KMS-11 (cell line): Measurements from ENCODE around the gene ECE1.

Experiments
- H2AFZ ChIP-seq: fragments of 200-600 bp; sonication (generic); 2 replicates; pipeline ENCODE4 v1.6.1; 2016; ENCODE audit warnings: antibody characterized with exemption, mixed run types, low read depth
- H3K27ac ChIP-seq: fragments of 200-600 bp; sonication (generic); 2 replicates; pipeline ENCODE4 v1.6.1; 2016; ENCODE audit warnings: mild to moderate bottlenecking, mixed run types
- H3K27me3 ChIP-seq: fragments of 200-600 bp; sonication (generic); 2 replicates; pipeline ENCODE4 v1.6.1; 2017; ENCODE audit warnings: mild to moderate bottlenecking, low read depth, mixed run types, moderate library complexity; ENCODE audit not compliant: insufficient read depth
- H3K36me3 ChIP-seq: fragments of 200-600 bp; sonication (generic); 2 replicates; pipeline ENCODE4 v1.6.1; 2017; ENCODE audit warnings: mild to moderate bottlenecking, mixed run types; ENCODE audit not compliant: insufficient read depth
- H3K4me1 ChIP-seq: fragments of 200-600 bp; sonication (generic); 2 replicates; pipeline ENCODE4 v1.6.1; 2016; ENCODE audit warnings: mild to moderate bottlenecking, low read depth, mixed run types; ENCODE audit not compliant: poor library complexity, severe bottlenecking
- H3K4me2 ChIP-seq: fragments of 200-600 bp; sonication (generic); 2 replicates; pipeline ENCODE4 v1.7.0; 2016; ENCODE audit warnings: mild to moderate bottlenecking, mixed run types
- H3K4me3 ChIP-seq: fragments of 200-600 bp; sonication (generic); IDR thresholded peaks from 2 replicates; pipeline ENCODE4 v1.6.1; 2017; ENCODE audit warnings: low read depth, low read length, mixed read lengths; ENCODE audit not compliant: insufficient read depth
- H3K79me2 ChIP-seq: fragments of 200-600 bp; sonication (generic); 2 replicates; pipeline ENCODE4 v1.6.1; 2016; ENCODE audit warnings: low read depth, mixed run types; ENCODE audit not compliant: insufficient read depth
- H3K9ac ChIP-seq: fragments of 200-600 bp; sonication (generic); 2 replicates; pipeline ENCODE4 v1.6.1; 2016; ENCODE audit warnings: mild to moderate bottlenecking, mixed run types
- H4K20me1 ChIP-seq: fragments of 200-600 bp; sonication (generic); 2 replicates; pipeline ENCODE4 v1.6.1; 2016; ENCODE audit warnings: mild to moderate bottlenecking, mixed run types; ENCODE audit not compliant: insufficient read depth
- TF ChIP-seq, protein P1 (sequence below): fragments of 200-600 bp; sonication (generic); conservative IDR thresholded peaks from 2 replicates; pipeline ENCODE4 v1.6.1; 2017; ENCODE audit warnings: low read depth, mild to moderate bottlenecking, antibody characterized with exemption, low read length, moderate library complexity, mixed read lengths

Gene ECE1

DNA sequence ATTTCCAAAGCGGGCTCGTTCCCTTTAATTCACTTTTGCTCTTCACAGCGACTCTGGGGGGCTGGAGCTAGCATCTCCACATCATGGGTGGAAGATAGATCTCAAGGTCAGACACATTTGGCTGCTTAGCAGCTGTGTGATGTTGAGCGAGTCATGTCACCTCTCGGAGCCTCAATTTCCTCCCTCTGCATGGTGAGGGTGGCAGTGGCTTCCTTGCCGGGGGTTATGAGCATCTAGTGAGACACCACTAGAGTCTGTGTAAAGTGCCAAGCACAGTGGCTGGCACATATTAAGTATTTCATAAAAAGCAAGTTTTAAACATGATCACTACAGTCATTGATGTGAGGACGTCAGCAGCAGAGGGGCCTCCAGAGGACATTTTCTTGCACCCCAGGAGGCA lies 16.9 kb upstream of the ECE1 start:
- no peak overlapping the region for H3K27ac ChIP-seq
- H3K4me1 ChIP-seq, result peaks cover 5% of the 10 kb centered on the region
- H3K27me3 ChIP-seq, result no peaks in the 10 kb centered on the region
- no peaks in the 10 kb centered on the region for H3K36me3 ChIP-seq
- no peaks in the 10 kb centered on the region for H3K79me2 ChIP-seq
- no peak overlapping the region for H3K9ac ChIP-seq
- TF ChIP-seq, protein P1, sequence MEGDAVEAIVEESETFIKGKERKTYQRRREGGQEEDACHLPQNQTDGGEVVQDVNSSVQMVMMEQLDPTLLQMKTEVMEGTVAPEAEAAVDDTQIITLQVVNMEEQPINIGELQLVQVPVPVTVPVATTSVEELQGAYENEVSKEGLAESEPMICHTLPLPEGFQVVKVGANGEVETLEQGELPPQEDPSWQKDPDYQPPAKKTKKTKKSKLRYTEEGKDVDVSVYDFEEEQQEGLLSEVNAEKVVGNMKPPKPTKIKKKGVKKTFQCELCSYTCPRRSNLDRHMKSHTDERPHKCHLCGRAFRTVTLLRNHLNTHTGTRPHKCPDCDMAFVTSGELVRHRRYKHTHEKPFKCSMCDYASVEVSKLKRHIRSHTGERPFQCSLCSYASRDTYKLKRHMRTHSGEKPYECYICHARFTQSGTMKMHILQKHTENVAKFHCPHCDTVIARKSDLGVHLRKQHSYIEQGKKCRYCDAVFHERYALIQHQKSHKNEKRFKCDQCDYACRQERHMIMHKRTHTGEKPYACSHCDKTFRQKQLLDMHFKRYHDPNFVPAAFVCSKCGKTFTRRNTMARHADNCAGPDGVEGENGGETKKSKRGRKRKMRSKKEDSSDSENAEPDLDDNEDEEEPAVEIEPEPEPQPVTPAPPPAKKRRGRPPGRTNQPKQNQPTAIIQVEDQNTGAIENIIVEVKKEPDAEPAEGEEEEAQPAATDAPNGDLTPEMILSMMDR, result no peak
- no peak overlapping the region for H3K4me3 ChIP-seq
- no peaks in the 10 kb centered on the region for H4K20me1 ChIP-seq
- no peak overlapping the region for H2AFZ ChIP-seq
- H3K4me2 ChIP-seq, result no peak overlapping the region

DNA sequence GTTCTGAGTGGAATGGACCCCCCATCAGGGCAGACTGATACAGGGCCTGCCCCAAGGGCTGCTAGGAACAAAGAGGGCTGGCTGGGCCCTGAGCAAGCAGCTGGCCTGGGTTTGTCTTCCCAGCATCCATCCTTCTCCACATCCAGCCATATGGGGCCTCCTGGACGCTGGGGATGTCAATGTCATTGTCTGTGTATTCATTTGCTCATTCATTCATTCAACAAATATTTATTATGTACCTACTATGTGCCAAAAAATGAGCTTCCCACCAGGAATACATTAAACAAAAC lies 15.6 kb upstream of the ECE1 start:
- no peaks in the 10 kb centered on the region for H3K79me2 ChIP-seq
- no peaks in the 10 kb centered on the region for H3K27me3 ChIP-seq
- no peak overlapping the region for H3K4me2 ChIP-seq
- H3K4me3 ChIP-seq, result no peak overlapping the region
- TF ChIP-seq, protein P1, result no peak
- H4K20me1 ChIP-seq, result no peaks in the 10 kb centered on the region
- no peaks in the 10 kb centered on the region for H3K36me3 ChIP-seq
- no peak overlapping the region for H3K27ac ChIP-seq
- no peak overlapping the region for H2AFZ ChIP-seq
- H3K4me1 ChIP-seq, result peaks cover 5% of the 10 kb centered on the region
- no peak overlapping the region for H3K9ac ChIP-seq

DNA sequence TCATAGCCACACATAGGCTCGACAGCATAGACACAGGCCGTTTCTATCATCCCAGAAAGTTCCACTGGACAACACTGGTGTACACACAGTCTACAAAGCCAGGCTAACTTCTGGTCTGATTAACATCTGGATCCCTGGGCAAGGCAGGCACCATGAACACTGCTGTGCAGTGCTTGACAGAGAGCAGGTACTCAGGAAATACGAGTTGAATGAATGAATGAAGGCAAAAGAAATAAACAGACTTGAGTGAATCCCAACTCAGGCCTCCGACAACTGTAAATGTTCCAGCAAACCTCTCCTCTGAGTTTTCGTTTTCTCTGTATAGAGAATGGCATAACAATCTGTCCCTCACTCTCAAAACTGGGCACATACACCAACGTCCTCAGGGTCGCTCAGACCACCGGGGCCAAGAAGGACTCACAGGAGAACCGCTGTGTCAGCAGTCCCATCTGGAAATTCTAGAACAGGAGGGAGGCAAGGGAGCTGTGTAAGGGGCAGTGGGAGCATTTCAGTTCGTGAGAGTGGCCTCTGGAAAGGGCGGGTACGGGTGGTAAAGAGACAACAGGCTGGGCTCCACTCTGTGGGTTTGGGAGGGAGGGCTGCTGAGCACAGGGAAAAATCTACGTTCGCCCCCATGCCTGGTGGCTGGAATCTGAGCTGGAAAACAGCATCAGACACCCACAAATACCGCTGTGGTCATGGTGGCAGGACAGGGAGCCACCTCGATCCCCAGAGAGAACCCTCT lies 15.1 kb upstream of the ECE1 start:
- Histone ChIP-seq H3K27ac (no peak overlapping the region), H4K20me1 (no peaks in the 10 kb centered on the region), H3K36me3 (no peaks in the 10 kb centered on the region), H3K27me3 (no peaks in the 10 kb centered on the region), H2AFZ (no peak overlapping the region), H3K4me3 (no peak overlapping the region), H3K4me2 (no peak overlapping the region), H3K9ac (no peak overlapping the region), H3K79me2 (no peaks in the 10 kb centered on the region), H3K4me1 (peaks cover 5% of the 10 kb centered on the region)
- TF ChIP-seq, protein P1, result no peak

DNA sequence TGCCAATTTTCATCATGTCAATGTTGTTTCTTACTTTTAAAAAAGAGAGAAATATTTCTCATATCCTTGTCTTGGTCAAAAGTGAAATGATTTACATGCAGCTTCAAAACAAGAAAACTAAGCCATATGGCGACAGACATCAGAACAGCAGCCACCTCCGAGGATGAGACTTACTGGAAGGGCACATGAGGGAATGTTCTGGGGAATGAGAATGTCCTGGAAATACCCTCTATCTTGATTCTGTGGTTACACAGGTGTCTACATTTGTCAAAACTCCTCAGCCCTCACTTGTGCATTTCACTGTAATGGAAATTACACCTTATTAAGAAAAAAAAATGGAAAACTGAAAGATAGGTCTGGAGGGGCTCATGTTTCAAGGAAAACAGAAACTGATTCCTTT lies 14.2 kb upstream of the ECE1 start:
- H3K36me3 ChIP-seq, result no peaks in the 10 kb centered on the region
- TF ChIP-seq, protein P1, result no peak
- H2AFZ ChIP-seq, result no peak overlapping the region
- H3K4me3 ChIP-seq, result no peak overlapping the region
- peaks cover 5% of the 10 kb centered on the region for H3K4me1 ChIP-seq
- H3K9ac ChIP-seq, result no peak overlapping the region
- H3K27me3 ChIP-seq, result no peaks in the 10 kb centered on the region
- no peaks in the 10 kb centered on the region for H4K20me1 ChIP-seq
- no peaks in the 10 kb centered on the region for H3K79me2 ChIP-seq
- no peak overlapping the region for H3K4me2 ChIP-seq
- no peak overlapping the region for H3K27ac ChIP-seq
